Retinal pigment epithelial cell (primary cell): ENCODE data around the gene LIN52.

Source experiments
- DNase-seq: peaks from one replicate; pipeline ENCODE4 v3.0.0-alpha.2; 2010; ENCODE audit warnings: low read depth
- H3K4me3 ChIP-seq: 2 replicates; pipeline ENCODE4 v1.5.1; 2011; ENCODE audit warnings: mild to moderate bottlenecking, low read length, control low read depth, moderate library complexity
- TF ChIP-seq, protein P1 (sequence below): conservative IDR thresholded peaks from 2 replicates; pipeline ENCODE4 v1.5.1; 2011; ENCODE audit warnings: low read depth, low read length, control low read depth, inconsistent platforms

The LIN52 gene

DNA sequence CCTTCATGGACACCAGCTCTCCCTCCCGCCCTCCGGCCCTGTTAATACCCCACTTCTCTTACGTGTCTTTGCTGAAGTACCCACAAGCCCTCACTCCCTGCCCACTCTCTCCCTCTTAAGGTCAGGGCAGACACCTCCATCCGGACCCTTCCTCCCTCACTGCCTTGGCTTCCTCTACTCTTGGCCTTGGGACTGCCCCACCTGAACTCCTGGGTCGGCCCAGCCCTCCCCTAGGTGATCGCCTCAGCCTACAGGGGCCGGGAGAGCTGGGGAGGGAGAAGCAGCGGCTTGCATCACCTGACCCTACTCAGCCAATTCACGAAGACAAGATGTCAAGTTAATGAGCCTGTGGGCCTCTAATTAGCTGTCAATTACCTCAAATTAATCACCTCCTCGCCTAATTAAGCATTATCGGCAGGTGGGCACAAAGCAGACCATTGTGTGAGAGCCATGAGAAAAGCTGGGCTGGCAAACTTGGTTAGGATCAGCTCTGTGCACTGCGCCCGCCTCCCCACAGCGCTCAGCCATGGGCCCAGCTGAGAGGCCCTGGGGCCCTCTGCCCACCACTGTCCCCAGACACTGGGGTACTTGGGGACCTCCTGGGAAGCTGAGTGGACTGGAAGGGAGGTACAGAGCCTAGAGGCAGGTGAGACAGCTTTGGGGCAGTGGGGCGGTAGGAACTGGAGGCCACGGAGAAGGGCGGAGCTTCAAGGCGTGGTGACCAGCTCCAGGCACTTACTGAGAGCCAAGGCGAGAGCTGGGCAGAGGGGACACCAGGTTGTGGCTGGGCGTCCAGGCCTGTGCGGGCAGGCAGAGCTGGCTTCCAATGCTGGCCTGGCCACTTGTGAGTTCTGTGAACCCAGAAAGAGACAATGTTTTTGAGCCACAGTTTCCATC, 129.4 kb downstream of the LIN52 start:
- TF ChIP-seq, protein P1, sequence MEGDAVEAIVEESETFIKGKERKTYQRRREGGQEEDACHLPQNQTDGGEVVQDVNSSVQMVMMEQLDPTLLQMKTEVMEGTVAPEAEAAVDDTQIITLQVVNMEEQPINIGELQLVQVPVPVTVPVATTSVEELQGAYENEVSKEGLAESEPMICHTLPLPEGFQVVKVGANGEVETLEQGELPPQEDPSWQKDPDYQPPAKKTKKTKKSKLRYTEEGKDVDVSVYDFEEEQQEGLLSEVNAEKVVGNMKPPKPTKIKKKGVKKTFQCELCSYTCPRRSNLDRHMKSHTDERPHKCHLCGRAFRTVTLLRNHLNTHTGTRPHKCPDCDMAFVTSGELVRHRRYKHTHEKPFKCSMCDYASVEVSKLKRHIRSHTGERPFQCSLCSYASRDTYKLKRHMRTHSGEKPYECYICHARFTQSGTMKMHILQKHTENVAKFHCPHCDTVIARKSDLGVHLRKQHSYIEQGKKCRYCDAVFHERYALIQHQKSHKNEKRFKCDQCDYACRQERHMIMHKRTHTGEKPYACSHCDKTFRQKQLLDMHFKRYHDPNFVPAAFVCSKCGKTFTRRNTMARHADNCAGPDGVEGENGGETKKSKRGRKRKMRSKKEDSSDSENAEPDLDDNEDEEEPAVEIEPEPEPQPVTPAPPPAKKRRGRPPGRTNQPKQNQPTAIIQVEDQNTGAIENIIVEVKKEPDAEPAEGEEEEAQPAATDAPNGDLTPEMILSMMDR: no peak
- H3K4me3 ChIP-seq: no peak overlapping the region
- no peak for DNase-seq

DNA sequence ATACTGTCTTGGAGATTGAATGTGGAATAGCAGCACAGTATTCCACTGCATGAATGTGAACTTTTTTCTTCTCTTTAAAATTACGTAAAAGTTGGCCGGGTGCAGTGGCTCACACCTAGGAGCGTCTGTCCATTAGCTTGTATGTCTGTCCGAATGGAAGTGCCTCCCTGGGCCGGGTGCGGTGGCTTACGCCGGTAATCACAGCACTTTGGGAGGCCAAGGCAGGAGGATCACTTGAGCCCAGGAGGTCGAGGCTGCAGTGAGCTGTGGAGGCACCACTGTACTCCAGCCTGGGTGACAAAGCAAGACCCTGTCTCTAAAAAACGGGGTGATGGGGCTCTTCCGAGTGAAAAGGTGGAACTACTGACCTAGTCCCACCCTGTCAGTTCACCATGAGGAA, 131.9 kb downstream of the LIN52 start:
- no peak overlapping the region for H3K4me3 ChIP-seq
- no peak for DNase-seq
- TF ChIP-seq, protein P1: no peak

DNA sequence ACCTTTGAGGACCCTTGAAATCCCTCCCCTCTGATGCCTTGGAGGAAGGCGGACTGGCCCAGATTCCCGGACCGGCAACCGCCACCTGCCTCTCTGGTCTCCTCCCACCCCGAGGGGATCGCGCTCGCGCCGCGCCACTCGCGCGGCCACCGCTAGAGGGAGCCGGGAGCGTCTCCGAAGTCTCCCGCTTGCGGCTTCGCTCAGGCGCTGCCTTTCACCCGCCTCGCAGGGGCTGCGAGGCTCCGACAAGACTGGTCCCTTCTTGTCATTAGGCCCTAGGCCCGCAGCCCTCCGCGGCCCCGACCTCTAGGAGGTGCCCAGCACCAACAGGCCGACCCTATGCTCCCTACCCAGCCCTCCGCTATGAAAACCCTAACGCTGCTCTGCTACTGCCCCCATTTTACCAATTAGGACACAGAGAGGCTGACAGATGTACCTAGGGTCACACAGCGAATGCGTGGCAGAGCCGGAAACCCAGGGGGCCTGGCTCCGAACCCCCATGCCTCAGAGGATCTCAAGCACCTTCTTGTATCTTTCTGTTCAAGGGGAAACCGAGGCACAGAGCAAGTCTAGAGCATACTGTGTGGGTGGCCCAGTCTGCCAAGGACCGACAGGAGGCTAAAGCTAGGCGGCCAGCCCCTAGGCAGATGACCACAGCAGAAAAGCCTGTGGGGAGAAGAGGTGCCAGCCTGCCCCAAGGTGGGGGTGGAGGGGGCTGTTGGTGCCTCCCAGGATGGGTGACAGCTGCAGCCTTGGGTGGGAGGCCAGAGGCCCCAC, 133.1 kb downstream of the LIN52 start:
- no peak overlapping the region for H3K4me3 ChIP-seq

DNA sequence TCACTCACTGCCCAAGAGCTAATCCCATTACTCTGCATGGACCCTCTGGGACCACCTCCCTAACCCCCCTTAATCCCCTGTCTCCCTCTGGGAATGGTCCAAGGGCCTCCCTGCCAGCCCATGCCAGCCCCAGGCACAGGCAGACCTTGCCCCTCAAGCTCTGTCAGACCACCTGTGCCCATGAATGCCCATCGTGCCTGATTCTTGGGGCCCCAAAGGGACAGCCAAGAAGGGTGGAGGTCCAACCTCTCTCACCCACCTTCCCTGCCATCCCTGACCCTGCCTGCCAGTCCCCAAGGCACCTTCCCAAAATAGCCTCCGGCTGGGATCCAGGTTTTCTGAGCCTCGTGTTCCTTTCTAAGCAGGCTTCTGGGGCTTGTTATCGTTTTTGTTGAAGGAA, 133.7 kb downstream of the LIN52 start:
- TF ChIP-seq, protein P1: no peak
- no peak for DNase-seq
- H3K4me3 ChIP-seq: no peak overlapping the region

More for the DNA sequence above, 133.1 kb downstream of the LIN52 start:
- TF ChIP-seq, protein P1: peak; percentile 93
- DNase-seq: no peak

DNA sequence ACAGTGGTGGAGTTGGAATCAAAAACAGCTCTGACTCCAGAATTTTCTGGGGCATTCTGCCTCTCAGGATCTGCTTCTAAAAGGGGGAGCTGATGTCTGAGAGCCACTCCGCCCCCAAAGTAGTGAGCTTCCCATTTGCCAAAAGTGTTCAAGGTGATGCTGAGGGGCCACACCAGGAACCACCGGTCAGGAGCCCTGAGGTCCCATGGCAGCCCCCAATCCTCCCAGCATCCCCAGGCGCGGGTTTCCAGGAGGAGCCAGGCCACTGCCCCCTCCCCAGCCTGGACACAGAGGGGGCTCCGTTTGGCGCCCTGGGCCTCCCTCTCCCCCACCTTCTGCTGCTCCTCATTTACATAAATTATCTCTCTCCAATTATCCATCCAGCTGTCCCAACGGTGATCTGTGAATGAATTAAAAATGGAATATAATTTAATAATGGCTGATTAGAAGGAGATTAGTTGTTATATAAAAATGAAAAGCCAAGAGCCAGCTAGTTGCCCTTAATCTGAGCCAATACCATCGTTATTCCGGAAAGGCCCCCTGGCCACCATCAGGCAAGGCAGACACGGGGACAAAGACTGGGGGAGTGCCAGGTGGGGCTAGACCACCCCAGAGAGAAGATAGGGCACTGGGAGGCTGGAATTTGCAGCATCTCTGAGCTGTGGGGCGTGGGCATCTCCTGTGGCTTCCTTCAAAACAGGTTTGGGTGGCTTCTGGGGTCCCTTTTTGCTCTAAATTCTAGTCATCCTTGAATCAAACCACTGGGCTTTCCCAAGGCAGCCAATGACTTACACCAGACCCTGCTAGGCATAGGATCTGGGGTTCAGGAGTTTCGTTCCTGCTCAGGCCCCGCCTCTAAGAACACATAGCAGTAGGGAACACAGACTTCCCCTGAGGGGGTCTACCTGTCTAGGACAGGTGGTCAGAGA, 134.8 kb downstream of the LIN52 start:
- no peak for DNase-seq
- TF ChIP-seq, protein P1: no peak
- H3K4me3 ChIP-seq: no peak overlapping the region

DNA sequence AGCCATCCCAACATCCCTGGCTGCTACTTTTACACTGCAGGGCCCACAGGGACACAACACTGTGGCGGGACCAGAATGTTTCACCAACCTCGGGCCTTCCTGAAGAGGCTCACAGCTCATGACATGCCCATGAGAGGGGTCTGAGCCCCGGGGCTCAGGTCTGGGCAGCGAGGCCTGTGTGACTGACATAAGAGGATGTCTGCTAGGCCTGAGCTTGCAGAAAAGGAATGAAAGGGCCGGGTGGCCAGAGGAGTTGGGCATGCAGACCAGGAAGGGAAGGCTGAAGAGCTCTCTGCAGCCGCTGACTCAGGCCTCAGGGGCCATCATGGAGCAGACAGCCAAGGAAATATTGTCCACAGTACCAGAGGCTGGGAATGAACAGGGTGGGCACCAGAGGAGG, 136.2 kb downstream of the LIN52 start:
- no peak for DNase-seq
- no peak overlapping the region for H3K4me3 ChIP-seq
- TF ChIP-seq, protein P1: no peak
